Amniotic epithelial cell (primary cell): ENCODE measurements around the gene DCANP1.

Experiments used
- DNase-seq: peaks from one replicate; pipeline ENCODE4 v3.0.0-alpha.2; 2010; ENCODE audit warnings: low read depth

Gene DCANP1

DNA sequence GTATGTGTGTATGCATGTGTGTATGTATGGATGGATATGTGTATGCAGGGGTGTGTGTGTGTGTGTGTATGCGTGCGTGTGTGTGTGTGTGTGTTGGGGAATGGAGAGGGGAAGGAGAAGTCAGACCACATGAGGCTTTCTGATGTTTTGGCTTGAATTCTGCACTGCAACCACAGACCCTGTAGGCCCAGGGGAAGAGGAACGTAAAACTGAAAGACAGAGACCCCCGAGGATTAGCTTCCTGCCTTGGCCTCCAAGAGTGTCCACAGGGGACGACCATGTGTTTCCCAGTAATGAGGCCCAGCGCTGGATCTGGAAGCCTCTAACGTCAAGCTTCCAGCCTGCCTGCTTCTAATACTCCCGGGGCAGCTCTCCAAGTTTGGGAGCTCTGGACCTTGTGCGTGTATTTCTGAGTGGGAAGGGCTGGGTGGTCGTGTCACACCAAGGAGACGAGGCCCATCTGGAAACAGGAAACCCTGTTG is 5.8 kb downstream of the DCANP1 start:
- no peak for DNase-seq

DNA sequence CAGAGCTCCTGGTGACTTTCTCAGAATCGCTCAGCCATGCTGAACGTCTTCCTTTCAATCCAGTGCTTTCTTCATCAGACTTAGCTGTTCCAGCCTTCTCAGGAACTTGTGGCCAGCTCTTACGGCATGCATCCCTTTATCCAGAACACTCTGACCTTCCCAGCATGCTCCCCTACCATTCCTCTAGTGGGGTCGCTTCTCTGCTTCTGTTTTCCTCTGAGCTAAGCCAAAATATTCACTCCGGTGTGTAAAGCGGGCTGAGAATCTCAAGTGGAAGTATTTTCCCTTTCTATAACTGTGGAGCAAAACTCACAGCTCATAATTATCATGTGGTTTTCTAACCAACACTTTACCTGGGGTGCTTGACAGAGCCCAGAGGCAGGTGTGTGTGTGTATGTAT is 6.2 kb downstream of the DCANP1 start:
- no peak for DNase-seq

DNA sequence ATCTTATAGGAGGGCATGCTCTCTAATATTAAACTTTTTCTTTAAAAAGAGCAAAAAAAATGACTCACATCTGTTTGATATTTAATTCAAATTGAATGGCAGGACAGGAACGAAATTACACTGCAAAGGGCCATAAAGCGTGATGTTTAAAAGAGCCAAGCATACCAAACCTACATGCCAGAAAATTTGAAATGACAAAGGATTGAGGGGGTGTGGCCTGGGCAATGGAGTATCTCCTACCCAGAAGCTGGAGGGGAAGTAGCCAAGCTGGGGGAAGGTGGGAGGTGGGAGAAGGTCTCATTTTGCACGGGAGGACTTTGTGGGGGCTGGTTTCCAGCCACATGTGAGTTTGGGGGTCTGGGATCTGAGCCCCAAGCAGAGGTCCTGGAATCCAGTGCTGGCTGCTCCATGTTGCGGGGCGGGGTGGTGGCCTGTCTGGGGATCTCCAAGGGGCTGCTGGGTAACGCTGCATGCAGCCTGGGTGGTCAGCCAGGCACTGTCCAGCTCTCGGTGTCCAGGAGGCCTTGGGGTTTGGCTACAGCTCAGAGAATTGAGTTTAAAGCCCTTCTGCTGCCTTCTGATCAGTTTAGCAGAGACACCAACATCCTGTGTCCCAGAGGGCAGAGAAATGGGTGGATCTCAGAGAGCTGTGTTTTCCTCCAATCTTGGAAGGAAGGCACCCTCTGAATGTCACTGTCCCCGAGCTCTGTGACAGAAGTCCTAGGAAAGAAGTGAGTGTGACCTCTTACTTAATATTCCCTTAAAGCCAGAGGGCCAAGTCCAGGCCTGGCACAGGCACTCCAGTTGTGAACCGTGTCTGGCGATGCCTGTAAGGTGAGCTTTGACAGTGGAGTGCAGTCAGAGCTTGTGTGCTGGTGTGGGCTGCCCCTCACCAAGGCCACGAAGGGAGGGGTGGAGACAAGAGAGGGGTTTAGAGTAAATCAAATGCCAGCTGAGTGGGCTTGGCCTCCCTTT is 7.6 kb downstream of the DCANP1 start:
- no peak for DNase-seq

DNA sequence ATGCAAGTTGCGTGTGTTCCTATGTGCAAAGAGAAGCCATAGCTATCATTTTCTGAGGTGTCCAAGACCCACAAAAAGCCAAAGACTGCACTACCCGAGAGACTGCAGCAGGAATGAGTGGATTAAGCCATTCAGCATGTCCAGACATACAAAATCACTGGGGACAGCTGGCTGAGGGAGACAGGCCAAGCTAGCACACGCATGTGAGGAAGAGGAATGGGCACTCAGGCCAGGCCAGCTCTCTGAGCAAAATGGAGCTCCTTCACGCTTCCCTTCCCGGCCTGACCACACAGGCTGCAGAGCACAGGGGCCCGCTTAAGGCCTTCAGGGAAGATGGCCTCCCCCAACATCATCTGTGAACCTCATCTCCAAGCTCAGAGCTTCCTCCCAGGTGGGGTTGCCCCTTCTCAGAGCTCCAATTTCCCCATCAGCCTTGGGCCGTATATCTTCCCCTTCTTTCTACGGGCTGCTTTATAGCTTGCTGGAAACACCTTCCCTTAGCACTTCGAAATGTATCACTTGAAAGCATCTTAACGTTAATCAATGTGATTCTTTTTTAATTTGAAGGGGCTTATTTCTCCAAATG is 8.4 kb downstream of the DCANP1 start:
- no peak for DNase-seq

DNA sequence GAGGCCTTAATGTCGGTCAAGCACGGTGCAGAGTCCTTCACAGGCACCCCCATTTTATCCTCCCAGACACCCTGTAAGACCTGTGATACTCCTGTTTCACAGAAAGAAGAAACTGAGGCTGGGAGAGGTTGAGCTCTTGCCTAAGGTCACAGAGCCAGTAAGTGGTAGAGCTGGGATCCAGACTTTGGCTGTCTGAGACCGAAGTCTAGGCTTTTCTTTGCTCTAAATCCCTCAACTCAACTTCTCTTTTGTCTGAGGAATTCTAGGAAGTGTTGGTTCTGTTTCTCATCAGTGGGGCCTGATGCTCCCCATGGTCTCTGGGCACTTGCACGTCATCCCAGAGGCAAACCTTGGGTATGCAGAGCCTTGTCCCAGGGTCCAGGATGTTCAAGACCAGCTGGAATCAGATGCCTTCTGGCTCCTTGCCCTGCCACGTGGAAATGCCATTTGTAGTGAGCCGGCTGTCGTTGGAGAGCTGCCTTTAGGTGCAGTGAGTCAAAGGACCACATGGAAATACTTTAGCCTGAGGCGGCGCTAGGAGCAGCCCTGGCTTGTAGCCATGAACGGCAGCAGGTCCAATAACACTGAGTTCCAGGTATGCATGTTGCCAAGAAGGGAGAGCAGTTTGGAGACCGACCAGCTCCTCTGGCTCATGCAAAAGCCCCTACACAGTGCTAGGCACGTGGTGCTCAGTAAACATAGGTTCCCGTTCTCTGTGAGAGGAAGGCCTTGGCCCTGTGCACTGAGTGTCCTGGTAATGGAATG is 9.2 kb downstream of the DCANP1 start:
- DNase-seq, result peak; percentile 63

DNA sequence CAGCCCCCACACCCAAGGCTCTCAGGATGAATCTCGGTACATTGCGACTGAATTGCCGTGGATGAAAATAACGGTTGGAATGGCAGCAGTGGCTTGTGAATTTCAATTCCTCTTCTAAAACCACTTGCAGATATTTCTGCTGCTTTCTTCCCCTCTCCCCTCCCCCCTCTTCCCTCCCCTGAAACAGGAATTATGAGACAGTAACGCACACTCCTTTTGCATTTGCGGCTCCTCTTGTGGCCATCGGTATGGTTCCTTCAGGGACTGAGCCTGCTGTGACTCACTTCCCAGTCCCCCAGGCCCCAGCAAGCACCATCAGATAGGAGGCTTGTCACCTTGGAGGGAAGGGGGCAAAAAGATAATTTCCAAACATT is 9.7 kb downstream of the DCANP1 start:
- no peak for DNase-seq

DNA sequence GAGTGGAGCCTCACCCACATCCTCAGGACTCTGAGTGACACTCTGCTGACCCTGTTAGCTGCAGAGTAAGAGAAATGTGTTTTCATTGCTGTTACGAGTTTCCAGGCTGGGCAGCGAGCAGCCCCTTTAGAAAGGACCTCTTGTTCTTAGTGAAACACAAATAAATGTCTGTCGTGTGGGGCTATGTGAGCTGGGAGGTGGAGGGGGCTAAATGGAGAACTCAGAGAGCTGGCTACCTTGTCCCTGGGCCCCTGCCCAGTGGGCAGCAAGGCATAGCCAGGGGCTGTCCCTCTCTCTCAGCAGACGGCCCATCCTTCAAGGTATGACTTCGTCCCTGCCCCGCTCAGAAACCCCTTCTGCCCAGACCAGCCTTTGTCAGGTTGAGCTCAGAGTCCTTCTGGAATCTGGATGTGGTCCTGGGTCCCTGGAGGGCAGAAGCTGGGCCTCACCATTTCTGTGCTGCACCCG is 10.2 kb downstream of the DCANP1 start:
- DNase-seq, result no peak

DNA sequence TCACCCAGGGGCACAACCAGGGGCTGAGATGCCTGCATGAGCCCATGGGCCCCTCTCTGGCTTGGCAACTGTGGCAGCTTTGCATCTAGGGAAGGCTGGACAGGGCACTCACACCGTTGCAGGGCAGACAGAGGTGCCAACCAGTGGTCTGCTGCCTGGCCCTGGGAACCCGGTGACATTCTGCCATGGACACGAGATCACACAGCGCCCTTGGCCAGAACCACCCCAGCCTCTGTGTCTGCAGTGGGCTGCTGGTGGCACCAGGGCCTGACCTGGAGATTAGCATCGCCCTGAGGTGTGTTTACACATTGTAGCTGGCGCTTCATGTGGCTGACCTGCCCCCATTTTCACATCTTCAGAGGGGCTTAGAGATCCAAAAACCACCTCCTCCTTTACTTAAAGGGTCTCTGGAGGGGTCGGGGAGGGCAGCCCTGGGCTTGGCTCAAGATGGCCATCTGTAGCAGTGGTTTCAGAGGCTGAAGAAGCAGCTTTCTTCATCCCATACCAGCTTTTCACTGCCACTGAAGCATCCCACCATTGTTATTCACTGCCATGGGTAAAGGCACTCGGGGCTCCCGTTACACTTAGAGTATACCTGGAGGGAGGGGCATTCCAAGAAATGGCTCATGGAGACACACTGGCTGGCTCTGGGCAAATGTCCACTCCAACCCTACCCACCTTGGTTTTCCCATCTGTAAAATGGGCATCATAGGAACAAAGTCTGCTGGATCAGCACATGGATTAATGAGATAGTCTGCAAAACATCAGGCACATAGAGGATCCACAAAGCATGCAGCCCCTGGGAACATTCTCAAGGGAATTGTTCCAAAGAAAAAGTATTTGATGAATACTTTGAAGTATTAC is 11.4 kb downstream of the DCANP1 start:
- DNase-seq, result no peak

DNA sequence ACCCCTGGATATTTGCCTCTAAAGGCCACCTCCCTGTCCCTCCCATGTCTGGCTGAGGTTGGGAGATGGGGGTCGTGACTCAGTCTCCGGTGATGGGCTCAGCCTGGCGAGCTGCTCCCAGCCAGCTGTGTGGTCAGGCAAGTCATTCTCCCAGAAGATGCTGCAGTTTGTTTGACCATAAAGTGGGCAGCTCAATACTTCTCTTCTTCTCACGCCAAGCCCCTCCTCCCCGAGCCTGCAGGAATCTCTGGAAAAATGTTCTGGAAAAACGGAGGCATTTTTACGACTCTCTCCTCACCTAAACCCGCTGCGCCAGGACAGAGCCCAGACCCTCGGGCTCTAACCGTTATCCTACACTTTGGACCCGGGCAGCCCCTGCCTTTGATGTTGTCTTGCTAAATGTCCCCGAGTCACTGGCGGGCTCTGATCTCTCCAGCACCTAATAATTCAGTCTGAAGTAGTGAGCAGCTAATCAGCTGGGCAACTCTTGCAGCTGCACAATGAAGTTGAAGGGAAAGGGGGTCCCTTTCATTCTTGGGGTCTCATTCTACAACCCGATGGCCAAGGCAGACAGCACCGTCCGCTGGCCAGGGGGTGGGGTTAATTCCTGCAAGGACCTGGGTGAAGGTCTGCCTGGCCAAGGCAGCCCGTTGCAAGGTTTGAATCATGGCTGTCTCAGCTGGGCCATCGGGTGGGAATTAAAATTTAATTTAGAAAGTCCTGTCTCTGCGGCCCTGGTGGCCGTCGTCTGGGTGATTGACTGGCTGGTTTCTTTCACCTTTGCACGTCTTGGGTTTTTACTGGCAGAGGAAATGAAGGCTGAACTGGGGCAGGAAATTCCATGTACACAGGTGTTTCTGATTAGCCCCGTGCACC is 12.3 kb downstream of the DCANP1 start:
- no peak for DNase-seq

DNA sequence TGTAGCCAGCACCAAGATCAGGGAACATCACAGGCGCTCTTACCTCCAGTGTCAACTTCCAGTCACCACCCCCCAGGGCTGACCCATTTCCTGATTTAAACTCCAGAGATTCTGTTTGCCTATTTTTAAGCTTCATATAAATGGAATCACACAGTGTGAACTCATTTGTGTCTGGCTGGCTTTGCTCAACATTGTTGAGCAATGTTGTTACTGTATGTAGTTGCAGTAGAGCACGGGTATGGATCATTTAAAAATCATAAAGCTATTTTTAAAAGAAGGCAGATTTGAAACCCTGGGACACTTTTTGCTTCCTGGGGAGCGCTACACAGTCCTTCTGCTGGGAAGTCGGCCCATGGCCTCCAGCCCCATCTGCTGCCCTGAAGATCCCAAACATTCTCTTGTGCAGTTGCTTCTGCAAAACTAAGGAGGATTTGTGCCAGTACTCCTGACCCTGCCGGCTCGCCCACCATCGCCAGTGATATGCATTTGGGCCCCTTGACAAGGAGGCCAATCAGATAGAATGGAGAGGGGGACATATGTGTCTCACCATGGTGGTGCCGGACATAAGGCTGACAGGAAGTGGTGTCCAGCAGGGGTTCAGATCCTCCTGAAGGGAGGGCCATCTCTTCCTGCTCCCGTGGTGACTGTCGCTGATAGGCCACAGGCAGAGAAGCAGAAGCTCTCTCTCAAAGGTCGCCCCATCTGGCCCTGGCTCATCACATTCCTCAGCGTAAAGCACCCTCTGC is 13.3 kb downstream of the DCANP1 start:
- peak; percentile 53 for DNase-seq

DNA sequence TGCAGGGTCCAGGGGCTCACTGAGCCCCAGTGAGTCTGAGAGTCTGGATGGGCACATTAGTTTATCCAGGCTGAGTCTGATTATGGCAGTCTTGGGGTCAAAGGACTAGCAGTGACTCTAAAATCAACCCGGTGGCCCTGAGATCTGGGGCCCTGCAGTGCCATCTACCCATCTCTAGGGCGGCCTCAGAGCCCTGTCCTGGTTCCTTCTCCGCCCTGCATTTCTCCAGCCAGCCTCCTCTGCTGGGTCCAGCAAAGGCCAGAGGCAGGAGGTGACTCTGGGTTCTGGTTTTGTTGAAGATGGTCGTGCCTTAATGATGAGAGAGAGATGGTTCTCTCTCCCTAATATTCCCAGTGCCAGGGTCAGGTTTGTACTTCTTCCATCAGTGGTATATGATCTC is 15.0 kb downstream of the DCANP1 start:
- DNase-seq, result no peak

DNA sequence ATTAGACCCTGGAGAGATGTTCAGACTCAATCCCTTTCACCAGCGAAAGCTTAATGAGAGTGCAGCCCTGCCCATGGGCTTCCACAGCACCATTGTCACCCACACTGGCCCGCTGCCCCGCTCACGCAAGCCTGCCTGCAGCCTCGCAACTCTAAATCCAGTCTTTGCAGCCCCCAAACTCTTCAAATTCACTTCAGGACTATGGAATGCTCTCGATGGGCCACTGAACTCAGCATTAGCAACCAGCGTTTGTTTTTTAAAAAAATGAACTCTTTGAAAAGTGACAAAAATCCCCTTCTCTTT is 17.1 kb downstream of the DCANP1 start:
- DNase-seq, result no peak

DNA sequence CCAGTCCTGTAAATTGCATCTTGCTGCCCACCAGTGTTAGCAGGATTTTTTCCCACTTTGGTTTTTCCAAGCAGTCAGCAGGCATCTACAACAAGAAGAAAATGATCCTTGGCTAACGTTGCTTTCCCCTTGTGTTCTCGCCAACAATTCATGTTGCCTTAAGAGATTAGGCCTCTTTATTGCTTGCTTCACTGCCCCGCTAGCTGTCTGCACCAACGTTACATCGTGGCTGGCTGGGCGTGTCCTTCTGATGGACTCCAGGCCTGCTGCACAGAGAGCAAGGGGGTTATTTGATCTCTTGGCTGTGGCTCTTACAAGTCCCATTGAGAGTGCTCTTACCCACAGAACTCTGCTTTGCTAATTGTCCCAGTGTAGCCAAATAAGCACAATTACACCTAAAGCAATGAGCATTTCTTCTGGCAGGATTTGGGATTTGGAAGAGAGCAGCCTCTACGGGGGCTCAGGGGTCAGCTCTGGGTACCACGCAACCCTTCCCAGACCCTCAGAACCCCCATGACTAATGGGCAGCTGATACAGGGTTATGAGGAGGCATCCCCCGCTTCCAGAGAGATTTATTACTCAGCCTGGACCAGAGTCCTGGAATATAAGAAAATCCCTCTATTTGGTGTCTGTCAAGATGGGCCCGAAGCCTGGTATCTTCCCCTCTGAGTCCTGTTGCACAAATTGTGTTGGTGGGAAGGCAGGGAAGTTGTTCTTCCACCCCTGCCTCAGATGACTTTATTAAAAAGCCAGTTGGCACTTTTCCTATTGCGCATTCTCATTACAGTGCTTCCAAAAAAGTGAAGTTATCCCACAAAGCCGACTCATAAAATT is 17.6 kb downstream of the DCANP1 start:
- DNase-seq, result peak; percentile 79

DNA sequence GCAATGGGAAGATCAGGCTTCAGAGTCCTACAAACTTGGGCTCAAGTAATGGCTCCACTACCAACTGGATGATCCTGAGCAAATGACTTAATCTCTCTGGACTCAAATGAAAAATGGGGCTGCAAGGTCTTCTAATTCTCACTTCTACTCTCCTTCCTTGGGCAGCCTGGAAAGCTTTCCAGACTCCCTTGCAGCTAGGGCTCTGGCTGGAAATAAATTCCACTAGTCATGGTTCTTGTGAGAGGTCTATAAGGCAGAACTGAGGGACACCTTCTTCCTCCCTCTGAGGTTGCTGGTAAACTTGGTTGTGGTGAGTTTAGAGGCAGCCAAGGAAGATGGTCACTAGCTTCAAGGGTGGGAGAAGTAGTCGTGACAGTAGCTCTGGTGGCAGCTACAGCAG is 18.6 kb downstream of the DCANP1 start:
- DNase-seq, result no peak

DNA sequence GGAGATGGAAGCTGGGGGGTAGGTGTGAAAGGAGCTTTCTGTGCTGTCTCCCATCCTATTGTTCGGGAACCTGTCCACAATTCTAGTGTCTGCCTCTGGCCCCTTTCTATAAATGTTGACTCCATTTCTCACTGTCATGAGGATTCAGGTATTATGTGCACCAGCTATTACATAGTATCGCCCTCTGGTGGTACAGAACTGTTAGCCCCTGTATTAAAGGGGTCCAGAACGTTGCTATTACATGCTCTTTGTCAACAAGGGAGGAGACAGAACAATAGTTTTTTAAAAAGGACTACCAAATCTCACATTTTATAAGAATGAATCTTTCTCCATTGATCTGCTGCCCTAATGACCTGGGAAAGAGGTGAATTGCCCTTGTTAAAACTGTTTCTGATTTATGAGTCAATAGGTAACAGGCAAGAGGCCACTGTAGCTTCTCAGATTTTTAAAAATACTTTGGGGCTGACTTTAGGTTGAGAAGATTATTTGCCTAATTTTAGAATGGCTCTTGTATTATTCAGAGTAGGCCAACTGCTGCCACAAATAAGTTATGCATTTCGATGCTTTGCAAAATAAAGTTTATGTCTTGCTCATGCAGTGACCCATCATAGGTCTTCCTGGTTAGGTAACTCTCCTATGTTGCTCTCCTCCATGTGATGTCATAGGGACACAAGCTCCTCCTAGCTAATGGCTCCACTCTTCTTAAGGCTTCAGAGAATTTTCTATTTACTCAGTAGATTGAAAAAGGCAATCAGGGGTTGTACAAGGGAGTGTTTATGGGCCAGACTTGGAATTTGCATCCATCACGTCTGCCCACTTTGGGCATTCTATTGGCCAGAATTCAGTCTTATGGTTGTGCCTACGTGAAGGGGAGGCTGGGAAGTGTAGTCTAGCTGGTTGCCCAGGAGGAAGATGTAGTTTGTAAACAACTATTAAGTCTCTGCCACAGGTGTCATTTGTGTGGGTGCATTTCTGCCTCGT is 20.8 kb downstream of the DCANP1 start:
- DNase-seq, result peak; percentile 64

DNA sequence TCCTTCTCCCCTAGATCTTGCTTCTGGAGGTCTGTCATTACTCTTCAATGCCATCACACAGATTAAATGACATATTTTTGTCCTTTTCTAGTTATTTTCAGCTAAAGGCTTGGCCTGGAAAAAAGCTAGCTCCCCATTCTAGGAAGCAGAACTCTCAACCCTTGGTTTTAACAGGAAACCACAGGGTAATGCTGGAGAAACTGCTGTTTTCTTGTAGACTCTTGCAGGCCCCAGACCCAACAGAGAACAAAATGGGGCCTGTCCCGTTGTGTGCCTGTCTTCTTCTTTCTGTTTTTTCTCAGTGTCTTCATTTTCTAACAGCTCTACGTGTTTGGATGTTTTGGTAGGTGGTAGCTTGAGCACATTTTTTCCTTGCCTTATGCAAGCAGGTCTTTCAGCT is 21.5 kb downstream of the DCANP1 start:
- no peak for DNase-seq

DNA sequence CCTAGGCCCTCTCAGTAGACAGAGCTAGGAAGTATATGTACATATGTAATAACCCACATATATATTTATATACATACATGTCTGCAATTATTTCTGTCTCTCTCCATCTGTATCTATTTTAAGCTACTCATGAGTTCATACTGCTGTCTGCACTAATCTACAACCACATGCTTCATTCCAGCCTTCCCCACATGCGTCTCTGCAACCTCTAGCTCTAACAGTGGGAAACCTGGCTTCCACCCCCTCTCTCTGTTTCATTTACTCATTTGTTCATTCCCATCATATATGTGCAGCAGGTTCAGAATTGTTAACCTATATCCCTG is 23.3 kb downstream of the DCANP1 start:
- DNase-seq, result no peak
